Lower leg skin (tissue), 4 donors: ENCODE measurements around the gene ZNF350. TPM values are rescaled to one million over a fixed set of nuclear protein-coding genes. Genes with fewer than 3 reads are reported as not detected.
"Not testable (repeated sequence)": the region's sequence is repeated elsewhere in the genome, so short reads cannot be mapped to it uniquely, and the experiment has no call there.

Experiments
- DNase-seq, 2 donors: peaks; one replicate each; pipeline ENCODE4 v3.0.0-alpha.2; 2019; ENCODE audit warnings: low spot score in 2 of 2
- H3K4me3 ChIP-seq: fragments of 200-600 bp; sonication (generic); 2 replicates; pipeline ENCODE4 v1.5.1; 2017; ENCODE audit warnings: mild to moderate bottlenecking, low read depth; ENCODE audit not compliant: poor library complexity, severe bottlenecking
- CTCF ChIP-seq, 3 donors: fragments of 450-650 bp; IDR thresholded peaks; one replicate each; pipeline ENCODE4 v1.5.1; 2016; ENCODE audit warnings: antibody characterized with exemption in 3 of 3, mild to moderate bottlenecking in 3 of 3, moderate library complexity in 2 of 3
- POLR2A ChIP-seq, 2 donors: fragments of 450-650 bp; IDR thresholded peaks; one replicate each; pipeline ENCODE4 v1.6.1; 2016 to 2017; ENCODE audit warnings: antibody characterized with exemption in 2 of 2, mild to moderate bottlenecking in 1 of 2, moderate library complexity in 1 of 2
- WGBS, 2 donors: methylation state at CpG; one replicate each; pipeline ENCODE4 v1.1.5; 2018; 5-methylcytosine and 5-hydroxymethylcytosine counted together
- intact Hi-C: fragments of 100-400 bp; cut with DNase I; formaldehyde crosslinking; loops from one replicate; pipeline ENCODE4 v1.15.0; 2023; ENCODE audit warnings: low total_unique reads
- total RNA-seq, 4 donors: library from RNA; depleted of rRNA; stranded (reverse); fragments of >200 nt; gene quantifications; one replicate each; pipeline ENCODE4 v1.1.0, GENCODE V29; 2016

Gene ZNF350
- total RNA-seq, 4 donors from 2014 or later = 7.3 to 21.9 (median 12.1) TPM

GRCh38 chr19:51977346-51977745 is 9.3 kb downstream of the ZNF350 start:
- no peak overlapping the region for H3K4me3 ChIP-seq
- TF ChIP-seq CTCF (IDR thresholded peaks at IDR 0.05) (no peak), POLR2A (IDR thresholded peaks at IDR 0.05) (no peak)
- intact Hi-C loops = no loop called here
- WGBS, 2 donors = 89 to 96% methylated on average over 7 of the region's 7 CpGs
- DNase-seq = no peak

GRCh38 chr19:51976852-51977251 is 9.8 kb downstream of the ZNF350 start:
- TF ChIP-seq CTCF (IDR thresholded peaks at IDR 0.05) (no peak), POLR2A (IDR thresholded peaks at IDR 0.05) (no peak)
- WGBS, 2 donors = 92 to 99% methylated on average over 3 of the region's 3 CpGs
- H3K4me3 ChIP-seq = no peak overlapping the region
- intact Hi-C loops = no loop called here
- no peak for DNase-seq

- H3K4me3 ChIP-seq, DNase-seq, intact Hi-C loops: not testable (repeated sequence)
- WGBS, 2 donors = 93 to 95% methylated on average over 17 of the region's 17 CpGs
Observed at GRCh38 chr19:51975787-51976186, 10.9 kb downstream of the ZNF350 start.

- 96 to 99% methylated on average over 4 of the region's 4 CpGs for WGBS, 2 donors
Observed at GRCh38 chr19:51971624-51972023, 15.0 kb downstream of the ZNF350 start.

GRCh38 chr19:51970718-51971117 is 15.9 kb downstream of the ZNF350 start:
- no peak for DNase-seq
- intact Hi-C loops = no loop called here
- 94 to 97% methylated on average over 1 of the region's 1 CpG for WGBS, 2 donors
- no peak for TF ChIP-seq CTCF (IDR thresholded peaks at IDR 0.05)
- TF ChIP-seq POLR2A (IDR thresholded peaks at IDR 0.05) = no peak
- no peak overlapping the region for H3K4me3 ChIP-seq

More at GRCh38 chr19:51971624-51972023, 15.0 kb downstream of the ZNF350 start:
- TF ChIP-seq POLR2A (IDR thresholded peaks at IDR 0.05) (no peak), CTCF (IDR thresholded peaks at IDR 0.05) (no peak)
- DNase-seq = no peak
- no peak overlapping the region for H3K4me3 ChIP-seq
- intact Hi-C loops = no loop called here

- 97 to 98% methylated on average over 5 of the region's 5 CpGs for WGBS, 2 donors
- intact Hi-C loops = no loop called here
- DNase-seq = no peak
- no peak for TF ChIP-seq POLR2A (IDR thresholded peaks at IDR 0.05)
- TF ChIP-seq CTCF (IDR thresholded peaks at IDR 0.05) = no peak
- H3K4me3 ChIP-seq = no peak overlapping the region
Observed at GRCh38 chr19:51965583-51965982, 21.1 kb downstream of the ZNF350 start.

- H3K4me3 ChIP-seq, DNase-seq, intact Hi-C loops: not testable (repeated sequence)
- 35 to 36% methylated on average over 7 of the region's 7 CpGs for WGBS, 2 donors
Observed at GRCh38 chr19:51960621-51961233, 25.9 kb downstream of the ZNF350 start.
